Transverse colon (tissue), 3 donors: ENCODE measurements around the gene CAPN11.

Experiments
- POLR2A ChIP-seq: fragments of 450-650 bp; IDR thresholded peaks from one replicate; pipeline ENCODE4 v1.6.1; 2016; ENCODE audit warnings: antibody characterized with exemption, mild to moderate bottlenecking, moderate library complexity
- TF ChIP-seq, protein P1 (sequence below), 5 experiments: fragments of 200-600 bp in 3 of 5; fragments of 450-650 bp in 2 of 5; sonication (generic) in 3 of 5; IDR thresholded peaks; 1 replicate in 2 of 5; 2 replicates in 3 of 5; pipeline ENCODE4 v1.5.1; 2016 to 2017; ENCODE audit warnings: antibody characterized with exemption in 5 of 5, inconsistent platforms in 3 of 5, mild to moderate bottlenecking in 2 of 5, moderate library complexity in 1 of 5

DNA sequence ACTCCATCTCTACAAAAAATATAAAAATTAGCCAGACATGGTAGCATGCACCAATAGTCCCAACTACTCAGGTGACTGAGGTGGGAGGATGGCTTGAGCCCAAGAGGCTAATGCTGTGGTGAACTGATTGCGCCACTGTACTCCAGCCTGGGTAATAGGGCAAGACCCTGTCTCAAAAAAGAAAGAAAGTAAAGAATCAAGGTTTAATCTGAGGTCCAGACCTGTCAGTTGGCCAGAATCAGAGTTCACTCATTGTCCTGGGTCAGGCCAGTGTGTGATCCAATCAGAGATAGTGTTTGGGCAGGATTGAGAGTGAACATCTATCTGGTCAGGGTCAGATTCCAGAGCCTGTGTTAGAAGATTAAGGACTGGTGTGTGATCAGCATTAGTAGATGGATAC, 15.8 kb upstream of the CAPN11 start:
- TF ChIP-seq, protein P1, sequence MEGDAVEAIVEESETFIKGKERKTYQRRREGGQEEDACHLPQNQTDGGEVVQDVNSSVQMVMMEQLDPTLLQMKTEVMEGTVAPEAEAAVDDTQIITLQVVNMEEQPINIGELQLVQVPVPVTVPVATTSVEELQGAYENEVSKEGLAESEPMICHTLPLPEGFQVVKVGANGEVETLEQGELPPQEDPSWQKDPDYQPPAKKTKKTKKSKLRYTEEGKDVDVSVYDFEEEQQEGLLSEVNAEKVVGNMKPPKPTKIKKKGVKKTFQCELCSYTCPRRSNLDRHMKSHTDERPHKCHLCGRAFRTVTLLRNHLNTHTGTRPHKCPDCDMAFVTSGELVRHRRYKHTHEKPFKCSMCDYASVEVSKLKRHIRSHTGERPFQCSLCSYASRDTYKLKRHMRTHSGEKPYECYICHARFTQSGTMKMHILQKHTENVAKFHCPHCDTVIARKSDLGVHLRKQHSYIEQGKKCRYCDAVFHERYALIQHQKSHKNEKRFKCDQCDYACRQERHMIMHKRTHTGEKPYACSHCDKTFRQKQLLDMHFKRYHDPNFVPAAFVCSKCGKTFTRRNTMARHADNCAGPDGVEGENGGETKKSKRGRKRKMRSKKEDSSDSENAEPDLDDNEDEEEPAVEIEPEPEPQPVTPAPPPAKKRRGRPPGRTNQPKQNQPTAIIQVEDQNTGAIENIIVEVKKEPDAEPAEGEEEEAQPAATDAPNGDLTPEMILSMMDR (IDR thresholded peaks at IDR 0.05): no peak
- TF ChIP-seq POLR2A: no peak
